Upper lobe of left lung (tissue), 4 donors: ENCODE results near the gene SRGAP3.

Experiments used
- CTCF ChIP-seq, 6 experiments: fragments of 450-650 bp in 4 of 6; fragments of 200-600 bp in 2 of 6; sonication (generic) in 2 of 6; IDR thresholded peaks; one replicate each; pipeline ENCODE4 v1.5.1; 2016 to 2019; ENCODE audit warnings: antibody characterized with exemption in 6 of 6
- EP300 ChIP-seq, 4 donors: sonication (generic); formaldehyde crosslinking; IDR thresholded peaks; one replicate each; pipeline ENCODE4 v1.5.1; 2017; ENCODE audit warnings: antibody characterized with exemption in 4 of 4, control low read depth in 2 of 4
- POLR2A ChIP-seq, 4 donors: fragments of 450-650 bp; IDR thresholded peaks; one replicate each; pipeline ENCODE4 v1.5.1; 2016 to 2017; ENCODE audit warnings: antibody characterized with exemption in 4 of 4, mild to moderate bottlenecking in 2 of 4
- POLR2AphosphoS5 ChIP-seq, 2 donors: sonication (generic); formaldehyde crosslinking; IDR thresholded peaks; one replicate each; pipeline ENCODE4 v1.5.1; 2017; ENCODE audit warnings: antibody characterized with exemption in 2 of 2

GRCh38 chr3:9067352-9067975, 182.0 kb downstream of the SRGAP3 start:
- TF ChIP-seq CTCF (IDR thresholded peaks at IDR 0.05) = peak; percentile 18 to 77 (median 69)
- TF ChIP-seq POLR2A (IDR thresholded peaks at IDR 0.05) = no peak
- no peak for TF ChIP-seq EP300 (IDR thresholded peaks at IDR 0.05)
- no peak for TF ChIP-seq POLR2AphosphoS5 (IDR thresholded peaks at IDR 0.05)
